Glutamatergic neuron (in vitro differentiated cells): ENCODE measurements around the gene OGA. TPM values are rescaled to one million over a fixed set of nuclear protein-coding genes. Genes with fewer than 3 reads are reported as not detected.

Experiments used
- DNase-seq: peaks from one replicate; pipeline ENCODE4 v3.0.0; 2022
- H3K27ac Mint-ChIP-seq: one replicate; pipeline ENCODE4 v1.8.0; 2020; ENCODE audit warnings: mild to moderate bottlenecking, mixed read lengths, inconsistent platforms; ENCODE audit not compliant: unreplicated experiment
- H3K27me3 Mint-ChIP-seq: one replicate; pipeline ENCODE4 v1.8.0; 2020; ENCODE audit warnings: mild to moderate bottlenecking, moderate library complexity, mixed read lengths, inconsistent platforms; ENCODE audit not compliant: unreplicated experiment
- H3K36me3 Mint-ChIP-seq: one replicate; pipeline ENCODE4 v1.8.0; 2020; ENCODE audit warnings: mild to moderate bottlenecking, mixed read lengths, inconsistent platforms; ENCODE audit not compliant: unreplicated experiment
- H3K4me1 Mint-ChIP-seq: one replicate; pipeline ENCODE4 v1.8.0; 2020; ENCODE audit warnings: mild to moderate bottlenecking, low read depth, mixed read lengths, inconsistent platforms; ENCODE audit not compliant: unreplicated experiment
- H3K4me3 Mint-ChIP-seq: one replicate; pipeline ENCODE4 v1.8.0; 2020; ENCODE audit warnings: mild to moderate bottlenecking, mixed read lengths, inconsistent platforms; ENCODE audit not compliant: unreplicated experiment
- H3K9me3 Mint-ChIP-seq: one replicate; pipeline ENCODE4 v1.8.0; 2020; ENCODE audit warnings: mild to moderate bottlenecking, moderate library complexity, mixed read lengths, inconsistent platforms; ENCODE audit not compliant: unreplicated experiment
- total RNA-seq: library from RNA; stranded (reverse); fragmentation: NEBNext Ultra II Directional; extraction: Animal tissue kit (Norgen Biotek cat#: 25700); gene quantifications from one replicate; pipeline ENCODE4 v1.2.1, GENCODE V29; 2021; ENCODE audit not compliant: unreplicated experiment
- TF ChIP-seq, protein P1 (sequence below): fragments of 200-600 bp; sonication (generic); IDR thresholded peaks from one replicate; pipeline ENCODE4 v1.5.0; 2021; ENCODE audit not compliant: partially characterized antibody, unreplicated experiment

Gene OGA
- total RNA-seq, 1 donor from 2014 or later, result 277 TPM

GRCh38 chr10:101831169-101831811, 13.0 kb upstream of the OGA start:
- Mint-ChIP-seq H3K36me3 (peaks cover 5% of the 10 kb centered on the region), H3K27ac (peak overlapping the region; percentile 8), H3K4me3 (peak overlapping the region; percentile 86), H3K4me1 (peaks cover 37% of the 10 kb centered on the region), H3K27me3 (peaks cover 12% of the 10 kb centered on the region), H3K9me3 (peaks cover 8% of the 10 kb centered on the region)
- no peak for DNase-seq
- TF ChIP-seq, protein P1, sequence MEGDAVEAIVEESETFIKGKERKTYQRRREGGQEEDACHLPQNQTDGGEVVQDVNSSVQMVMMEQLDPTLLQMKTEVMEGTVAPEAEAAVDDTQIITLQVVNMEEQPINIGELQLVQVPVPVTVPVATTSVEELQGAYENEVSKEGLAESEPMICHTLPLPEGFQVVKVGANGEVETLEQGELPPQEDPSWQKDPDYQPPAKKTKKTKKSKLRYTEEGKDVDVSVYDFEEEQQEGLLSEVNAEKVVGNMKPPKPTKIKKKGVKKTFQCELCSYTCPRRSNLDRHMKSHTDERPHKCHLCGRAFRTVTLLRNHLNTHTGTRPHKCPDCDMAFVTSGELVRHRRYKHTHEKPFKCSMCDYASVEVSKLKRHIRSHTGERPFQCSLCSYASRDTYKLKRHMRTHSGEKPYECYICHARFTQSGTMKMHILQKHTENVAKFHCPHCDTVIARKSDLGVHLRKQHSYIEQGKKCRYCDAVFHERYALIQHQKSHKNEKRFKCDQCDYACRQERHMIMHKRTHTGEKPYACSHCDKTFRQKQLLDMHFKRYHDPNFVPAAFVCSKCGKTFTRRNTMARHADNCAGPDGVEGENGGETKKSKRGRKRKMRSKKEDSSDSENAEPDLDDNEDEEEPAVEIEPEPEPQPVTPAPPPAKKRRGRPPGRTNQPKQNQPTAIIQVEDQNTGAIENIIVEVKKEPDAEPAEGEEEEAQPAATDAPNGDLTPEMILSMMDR, result no peak

- peak overlapping the region; percentile 82 for H3K27ac Mint-ChIP-seq
- peaks cover 31% of the 10 kb centered on the region for H3K4me1 Mint-ChIP-seq
- peak overlapping the region; percentile 86 for H3K4me3 Mint-ChIP-seq
- H3K9me3 Mint-ChIP-seq, result peaks cover 8% of the 10 kb centered on the region
- peaks cover 5% of the 10 kb centered on the region for H3K36me3 Mint-ChIP-seq
- H3K27me3 Mint-ChIP-seq, result peaks cover 12% of the 10 kb centered on the region
- DNase-seq, result peak; percentile 87
- TF ChIP-seq, protein P1, result no peak
These were observed 12.3 kb upstream of the OGA start for GRCh38 chr10:101830322-101831168.

DNA sequence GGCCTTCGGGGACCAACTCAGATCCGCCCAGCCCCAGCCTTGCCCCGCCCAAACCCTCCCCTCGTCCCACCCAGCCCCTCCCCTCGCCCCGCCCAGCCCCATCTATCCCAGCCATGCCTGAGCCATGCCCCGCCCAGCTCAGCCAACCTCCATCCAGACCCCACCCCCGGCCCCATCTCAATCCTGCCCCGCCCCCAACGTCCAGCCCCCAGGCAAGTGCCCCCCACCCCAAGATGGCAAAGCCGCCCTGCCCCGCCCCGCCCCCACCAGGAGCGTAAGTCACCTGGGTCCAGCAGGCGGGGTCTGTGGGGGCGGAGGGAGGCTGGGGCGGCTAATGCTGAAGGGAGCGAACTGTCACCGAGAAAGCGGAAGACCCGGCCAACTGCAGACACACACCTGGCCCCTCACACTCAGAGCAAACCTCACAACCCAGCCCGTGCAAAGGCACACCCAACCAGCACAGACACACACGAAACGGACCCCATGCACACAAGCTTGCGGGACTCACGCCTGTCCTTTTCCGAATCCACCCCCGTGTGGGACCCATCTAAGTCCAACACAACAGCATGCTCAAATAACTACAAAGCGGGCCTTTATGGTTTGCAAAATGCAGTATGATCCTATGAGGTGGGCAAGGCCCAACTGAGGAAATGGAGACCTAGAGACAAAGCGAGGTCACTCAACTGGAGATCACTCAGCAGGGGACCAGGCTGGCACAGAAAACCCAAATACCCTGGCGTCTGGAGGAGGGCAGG, 11.5 kb upstream of the OGA start:
- Mint-ChIP-seq H3K9me3 (peaks cover 5% of the 10 kb centered on the region), H3K27ac (peak overlapping the region; percentile 82), H3K4me3 (peak overlapping the region; percentile 86), H3K4me1 (peaks cover 26% of the 10 kb centered on the region), H3K36me3 (peaks cover 5% of the 10 kb centered on the region), H3K27me3 (peaks cover 12% of the 10 kb centered on the region)
- TF ChIP-seq, protein P1, result no peak
- peak; percentile 82 for DNase-seq

GRCh38 chr10:101828766-101829551, 10.7 kb upstream of the OGA start:
- peaks cover 23% of the 10 kb centered on the region for H3K4me1 Mint-ChIP-seq
- peak overlapping the region; percentile 38 for H3K4me3 Mint-ChIP-seq
- peaks cover 3% of the 10 kb centered on the region for H3K9me3 Mint-ChIP-seq
- TF ChIP-seq, protein P1, result no peak
- no peak for DNase-seq
- peak overlapping the region; percentile 55 for H3K27ac Mint-ChIP-seq
- peaks cover 12% of the 10 kb centered on the region for H3K27me3 Mint-ChIP-seq
- peaks cover 5% of the 10 kb centered on the region for H3K36me3 Mint-ChIP-seq
